BJ (cell line): ENCODE data around the gene ZC3H12D. TPM values are rescaled to one million over a fixed set of nuclear protein-coding genes. Genes with fewer than 3 reads are reported as not detected.

Experiments
- CTCF ChIA-PET: fragments of 350-600 bp; formaldehyde crosslinking; extraction: SDS; loops from one replicate; lab custom pipeline; 2021; ENCODE audit warnings: antibody characterized with exemption, inconsistent platforms; lab: Yijun Ruan, JAX
- POLR2A ChIA-PET: fragments of 300-600 bp; sonication (Branson Sonifier 250); formaldehyde crosslinking; extraction: SDS; loops from one replicate; lab custom pipeline; 2021; ENCODE audit warnings: antibody characterized with exemption; lab: Charles Lee
- DNase-seq: peaks from one replicate; pipeline ENCODE4 v3.0.0-alpha.2; 2011; ENCODE audit warnings: low read depth
- H3K27me3 ChIP-seq: 2 replicates; pipeline ENCODE4 v1.6.0; 2011; ENCODE audit warnings: low read length; ENCODE audit not compliant: control insufficient read depth, insufficient read depth
- H3K36me3 ChIP-seq: 2 replicates; pipeline ENCODE4 v1.5.1; 2011; ENCODE audit warnings: low read length; ENCODE audit not compliant: control insufficient read depth, insufficient read depth
- H3K4me3 ChIP-seq: 2 replicates; pipeline ENCODE4 v1.5.1; 2011; ENCODE audit warnings: low read depth, mild to moderate bottlenecking, control low read depth, low read length
- polyA plus RNA-seq: library from polyadenylated mRNA; depleted of rRNA; stranded (reverse); fragments of >200 nt; gene quantifications from 2 replicates; pipeline ENCODE4 v1.2.3, GENCODE V29; 2011
- TF ChIP-seq, protein P1 (sequence below): IDR thresholded peaks from 2 replicates; pipeline ENCODE4 v1.5.1; 2011; ENCODE audit warnings: low read depth, mild to moderate bottlenecking, control low read depth, inconsistent platforms, low read length, moderate library complexity; ENCODE audit not compliant: insufficient read depth

Gene ZC3H12D
- polyA plus RNA-seq, 1 experiment: 0.04 TPM

DNA sequence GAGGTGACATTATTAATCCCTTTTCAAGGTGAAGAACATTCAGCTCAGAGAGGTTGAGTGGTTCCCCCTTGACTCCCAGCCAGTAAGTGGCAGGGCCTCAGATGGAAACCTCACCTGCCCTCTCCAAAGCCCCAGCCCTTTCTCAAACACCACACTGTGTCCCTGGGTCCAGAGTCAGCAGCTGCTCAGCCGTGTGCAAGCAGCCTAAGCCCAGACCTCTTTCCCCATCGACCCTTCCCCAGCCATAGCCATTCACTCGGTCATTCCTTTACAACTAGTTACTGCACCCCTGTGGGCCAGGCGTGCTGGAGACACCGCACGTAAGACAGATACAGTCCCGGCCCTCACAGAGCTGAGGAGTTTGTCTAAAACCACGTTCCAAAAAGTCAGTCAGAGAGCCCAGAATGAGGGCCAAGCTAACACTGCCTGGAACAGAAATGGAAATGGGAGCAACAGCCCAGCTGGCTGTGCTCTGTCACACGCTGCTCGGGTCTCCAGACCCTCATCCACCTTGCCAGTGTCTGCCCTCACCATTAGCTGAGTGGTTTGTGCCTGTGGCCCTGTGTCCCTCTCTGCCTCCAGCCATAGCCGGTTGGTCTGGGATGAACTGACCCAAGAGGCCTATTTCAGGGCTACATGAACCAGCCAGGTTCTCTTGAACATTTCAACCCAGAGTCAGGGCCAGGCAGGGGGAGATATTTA, 29.6 kb downstream of the ZC3H12D start:
- TF ChIP-seq, protein P1, sequence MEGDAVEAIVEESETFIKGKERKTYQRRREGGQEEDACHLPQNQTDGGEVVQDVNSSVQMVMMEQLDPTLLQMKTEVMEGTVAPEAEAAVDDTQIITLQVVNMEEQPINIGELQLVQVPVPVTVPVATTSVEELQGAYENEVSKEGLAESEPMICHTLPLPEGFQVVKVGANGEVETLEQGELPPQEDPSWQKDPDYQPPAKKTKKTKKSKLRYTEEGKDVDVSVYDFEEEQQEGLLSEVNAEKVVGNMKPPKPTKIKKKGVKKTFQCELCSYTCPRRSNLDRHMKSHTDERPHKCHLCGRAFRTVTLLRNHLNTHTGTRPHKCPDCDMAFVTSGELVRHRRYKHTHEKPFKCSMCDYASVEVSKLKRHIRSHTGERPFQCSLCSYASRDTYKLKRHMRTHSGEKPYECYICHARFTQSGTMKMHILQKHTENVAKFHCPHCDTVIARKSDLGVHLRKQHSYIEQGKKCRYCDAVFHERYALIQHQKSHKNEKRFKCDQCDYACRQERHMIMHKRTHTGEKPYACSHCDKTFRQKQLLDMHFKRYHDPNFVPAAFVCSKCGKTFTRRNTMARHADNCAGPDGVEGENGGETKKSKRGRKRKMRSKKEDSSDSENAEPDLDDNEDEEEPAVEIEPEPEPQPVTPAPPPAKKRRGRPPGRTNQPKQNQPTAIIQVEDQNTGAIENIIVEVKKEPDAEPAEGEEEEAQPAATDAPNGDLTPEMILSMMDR: no peak
- ChIA-PET CTCF (interaction anchor here (0.8 to 1.4 kb wide), 2 partner anchors 19 to 23 kb away, joined by 3 to 6 read pairs; no protein-coding TSS in a partner anchor), POLR2A (no interaction called here)
- no peak overlapping the region for H3K4me3 ChIP-seq
- no peak for DNase-seq
- no peaks in the 10 kb centered on the region for H3K36me3 ChIP-seq
- H3K27me3 ChIP-seq: no peaks in the 10 kb centered on the region

DNA sequence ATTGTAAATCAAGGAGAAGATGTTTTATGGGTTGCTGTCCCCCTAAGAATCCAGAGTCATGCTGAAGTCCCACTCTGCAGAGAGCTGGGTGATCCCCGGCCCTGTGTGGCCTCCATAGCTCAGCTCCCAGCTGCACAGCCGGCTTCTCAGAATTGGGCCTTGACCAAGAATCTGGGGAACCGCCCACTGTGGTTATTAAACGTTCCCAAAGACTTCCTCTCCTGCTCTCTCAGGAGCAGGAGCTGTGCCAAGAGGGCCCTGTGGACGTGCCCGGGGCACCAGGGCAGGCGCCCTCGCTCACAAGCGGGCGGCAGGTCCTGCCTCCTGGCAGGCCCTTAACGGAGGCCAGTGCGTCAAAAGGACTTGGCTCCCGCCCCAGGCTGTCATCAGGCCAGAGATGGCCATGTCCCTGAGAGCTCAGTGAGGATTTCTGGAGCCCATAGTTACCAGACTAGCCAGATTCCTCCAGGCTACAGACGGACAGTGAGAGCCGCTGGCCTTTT, 30.4 kb downstream of the ZC3H12D start:
- Histone ChIP-seq H3K36me3 (no peaks in the 10 kb centered on the region), H3K27me3 (no peaks in the 10 kb centered on the region), H3K4me3 (no peak overlapping the region)
- DNase-seq: peak; percentile 78
- ChIA-PET POLR2A (no interaction called here), CTCF (interaction anchor here (0.6 to 1.4 kb wide), 6 partner anchors 9 to 426 kb away, joined by 3 to 6 read pairs (median 3); no protein-coding TSS in a partner anchor)
- TF ChIP-seq, protein P1: no peak

DNA sequence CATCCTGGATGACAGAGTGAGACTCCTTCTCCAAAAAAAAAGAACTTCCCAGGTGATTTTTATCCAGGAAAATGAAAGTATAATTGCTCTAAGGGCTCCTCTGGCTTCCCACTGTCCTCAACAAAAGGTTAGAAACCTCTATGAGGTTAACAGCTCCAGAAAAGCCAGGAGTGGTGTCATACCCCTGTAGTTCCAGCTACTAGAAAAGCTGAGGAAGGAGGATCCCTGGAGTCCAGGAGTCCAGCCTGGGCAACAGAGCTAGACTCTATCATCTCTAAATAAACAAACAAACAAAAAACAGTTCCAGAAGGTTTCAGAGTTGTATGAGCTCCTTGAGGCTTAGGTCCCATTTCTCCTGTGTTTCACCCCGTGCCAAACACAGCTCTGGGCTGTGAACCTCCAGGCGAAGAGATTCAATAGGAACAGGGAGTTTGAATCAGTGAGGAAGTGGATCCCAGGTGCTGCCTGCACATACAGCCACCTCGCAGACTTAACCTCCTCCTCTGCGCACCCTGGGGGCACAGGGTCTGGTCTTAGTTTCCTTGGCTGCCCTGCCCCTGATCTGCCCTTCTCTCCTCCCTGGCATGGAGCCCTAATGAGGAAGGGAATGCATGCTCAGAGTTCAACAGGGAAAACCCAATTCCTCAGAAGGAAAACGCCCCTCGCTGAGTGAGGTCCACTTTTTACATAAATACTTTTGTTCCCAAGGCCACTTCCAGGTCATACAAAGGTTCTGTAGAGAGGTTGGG, 31.0 kb downstream of the ZC3H12D start:
- no peak for DNase-seq
- no peaks in the 10 kb centered on the region for H3K27me3 ChIP-seq
- ChIA-PET CTCF (interaction anchor here (0.6 to 1.6 kb wide), 8 partner anchors 10 to 704 kb away, joined by 3 to 6 read pairs (median 4); no protein-coding TSS in a partner anchor), POLR2A (interaction anchor here (0.7 kb wide), 1 partner anchor 92 kb away, joined by 5 read pairs; no protein-coding TSS in a partner anchor)
- no peak overlapping the region for H3K4me3 ChIP-seq
- no peaks in the 10 kb centered on the region for H3K36me3 ChIP-seq
- TF ChIP-seq, protein P1: no peak

DNA sequence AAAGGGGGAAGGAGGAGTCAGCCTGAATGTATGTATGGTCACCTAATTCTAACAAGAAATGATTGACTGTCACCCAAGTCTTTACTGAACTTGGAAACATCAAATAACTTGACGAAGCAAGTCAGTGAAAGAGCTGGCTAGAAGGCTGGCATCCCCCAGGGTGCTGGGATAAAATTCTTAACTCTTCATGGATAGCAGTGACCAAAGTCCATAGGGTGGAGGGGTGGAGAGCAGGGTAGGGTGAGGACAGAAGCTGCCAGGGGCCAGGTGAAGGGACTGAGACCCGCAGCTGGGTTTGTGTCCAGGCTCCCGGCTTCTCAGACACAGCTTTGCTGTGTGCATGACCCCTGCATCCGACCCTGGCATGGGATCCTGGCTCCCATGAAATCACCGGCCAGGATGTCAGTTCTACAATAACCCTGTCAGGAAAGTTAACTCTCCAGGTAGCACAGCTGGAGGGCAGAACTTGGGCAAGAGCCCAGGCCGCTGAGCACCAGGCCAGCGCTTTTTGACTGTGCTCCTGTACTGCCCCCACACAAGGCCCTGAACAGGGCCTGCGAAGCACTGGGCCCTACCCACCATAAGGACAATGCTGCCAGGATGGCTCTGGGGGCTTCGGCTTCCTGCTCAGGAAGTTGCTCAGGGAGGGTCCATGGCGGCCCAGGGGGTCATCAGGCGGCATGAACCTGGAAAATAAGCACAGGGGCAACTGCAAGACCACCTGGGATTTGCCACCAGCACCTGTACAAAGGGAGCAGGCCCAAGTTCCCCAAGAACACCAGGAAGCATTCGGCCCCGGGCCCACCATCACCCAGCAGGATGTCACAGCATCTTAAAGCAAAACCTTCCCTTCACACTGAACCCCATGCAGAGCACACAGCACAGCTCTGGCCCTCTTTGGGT, 32.5 kb downstream of the ZC3H12D start:
- CTCF ChIA-PET: interaction anchor here (1.6 kb wide), 1 partner anchor 65 kb away, joined by 4 read pairs; no protein-coding TSS in a partner anchor
- TF ChIP-seq, protein P1: no peak
- DNase-seq: no peak
- Histone ChIP-seq H3K4me3 (no peak overlapping the region), H3K36me3 (no peaks in the 10 kb centered on the region), H3K27me3 (no peaks in the 10 kb centered on the region)
- POLR2A ChIA-PET: no interaction called here
